Right atrium auricular region (tissue), 2 donors: ENCODE results near the gene KIF17. TPM values are rescaled to one million over a fixed set of nuclear protein-coding genes. Genes with fewer than 3 reads are reported as not detected.

Experiments
- DNase-seq: peaks from one replicate; pipeline ENCODE4 v3.0.0-alpha.2; 2019; ENCODE audit warnings: low spot score
- H3K27ac ChIP-seq, 2 donors: fragments of 200-600 bp; sonication (generic); 1 replicate in 1 of 2; 2 replicates in 1 of 2; pipeline ENCODE4 v1.5.1; 2016 to 2019
- H3K27me3 ChIP-seq, 2 donors: fragments of 200-600 bp; sonication (generic); one replicate each; pipeline versions ENCODE4 v1.5.1 to v1.6.0; 2017 to 2019
- H3K36me3 ChIP-seq: fragments of 200-600 bp; sonication (generic); one replicate; pipeline ENCODE4 v1.5.1; 2016
- H3K4me1 ChIP-seq, 2 donors: fragments of 200-600 bp; sonication (generic); one replicate each; pipeline versions ENCODE4 v1.5.1 to v1.6.0; 2017 to 2019
- H3K4me3 ChIP-seq, 2 donors: fragments of 200-600 bp; sonication (generic); 1 replicate in 1 of 2; 2 replicates in 1 of 2; pipeline ENCODE4 v1.5.1; 2017 to 2019; ENCODE audit warnings: mild to moderate bottlenecking in 1 of 2, moderate library complexity in 1 of 2
- H3K9me3 ChIP-seq, 2 donors: fragments of 200-600 bp; sonication (generic); one replicate each; pipeline ENCODE4 v1.5.1; 2019
- total RNA-seq, 2 donors: library from RNA; depleted of rRNA; stranded (reverse); fragments of >200 nt; gene quantifications; one replicate each; pipeline ENCODE4 v1.1.0, GENCODE V29; 2016
- TF ChIP-seq, protein P1 (sequence below), 2 donors: fragments of 200-600 bp; sonication (generic); IDR thresholded peaks; one replicate each; pipeline ENCODE4 v1.5.1; 2019; ENCODE audit warnings: antibody characterized with exemption in 2 of 2

The KIF17 gene
- total RNA-seq, 2 donors from 2014 or later: 2.6 to 6.0 TPM

DNA sequence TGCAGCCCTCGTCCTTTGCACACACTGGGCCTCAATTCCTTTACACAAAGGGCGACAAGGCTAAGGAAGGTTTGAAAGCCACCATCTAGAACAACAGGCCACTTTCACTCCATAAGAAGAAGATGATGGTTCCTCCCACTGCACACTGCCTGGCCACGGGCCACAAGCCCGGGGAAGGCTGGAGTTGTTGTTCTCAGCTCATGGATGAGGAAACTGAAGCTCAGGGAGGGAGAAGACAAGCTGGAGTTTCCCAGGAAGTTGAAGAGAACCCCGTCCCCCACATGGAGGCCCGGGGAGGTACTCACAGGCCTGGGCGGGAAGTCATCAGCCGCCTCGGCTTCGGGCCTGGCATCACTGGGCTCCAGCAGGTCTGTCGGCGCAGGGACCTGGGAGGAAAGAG is 32.1 kb downstream of the KIF17 start:
- Histone ChIP-seq H3K9me3 (no peaks in the 10 kb centered on the region), H3K27ac (peak overlapping the region; percentile 80), H3K4me3 (no peak overlapping the region), H3K36me3 (no peaks in the 10 kb centered on the region), H3K27me3 (no peaks in the 10 kb centered on the region), H3K4me1 (peaks cover 0 to 21% of the 10 kb centered on the region in 2 donors)
- DNase-seq: no peak
- TF ChIP-seq, protein P1, sequence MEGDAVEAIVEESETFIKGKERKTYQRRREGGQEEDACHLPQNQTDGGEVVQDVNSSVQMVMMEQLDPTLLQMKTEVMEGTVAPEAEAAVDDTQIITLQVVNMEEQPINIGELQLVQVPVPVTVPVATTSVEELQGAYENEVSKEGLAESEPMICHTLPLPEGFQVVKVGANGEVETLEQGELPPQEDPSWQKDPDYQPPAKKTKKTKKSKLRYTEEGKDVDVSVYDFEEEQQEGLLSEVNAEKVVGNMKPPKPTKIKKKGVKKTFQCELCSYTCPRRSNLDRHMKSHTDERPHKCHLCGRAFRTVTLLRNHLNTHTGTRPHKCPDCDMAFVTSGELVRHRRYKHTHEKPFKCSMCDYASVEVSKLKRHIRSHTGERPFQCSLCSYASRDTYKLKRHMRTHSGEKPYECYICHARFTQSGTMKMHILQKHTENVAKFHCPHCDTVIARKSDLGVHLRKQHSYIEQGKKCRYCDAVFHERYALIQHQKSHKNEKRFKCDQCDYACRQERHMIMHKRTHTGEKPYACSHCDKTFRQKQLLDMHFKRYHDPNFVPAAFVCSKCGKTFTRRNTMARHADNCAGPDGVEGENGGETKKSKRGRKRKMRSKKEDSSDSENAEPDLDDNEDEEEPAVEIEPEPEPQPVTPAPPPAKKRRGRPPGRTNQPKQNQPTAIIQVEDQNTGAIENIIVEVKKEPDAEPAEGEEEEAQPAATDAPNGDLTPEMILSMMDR (IDR thresholded peaks at IDR 0.05): no peak

DNA sequence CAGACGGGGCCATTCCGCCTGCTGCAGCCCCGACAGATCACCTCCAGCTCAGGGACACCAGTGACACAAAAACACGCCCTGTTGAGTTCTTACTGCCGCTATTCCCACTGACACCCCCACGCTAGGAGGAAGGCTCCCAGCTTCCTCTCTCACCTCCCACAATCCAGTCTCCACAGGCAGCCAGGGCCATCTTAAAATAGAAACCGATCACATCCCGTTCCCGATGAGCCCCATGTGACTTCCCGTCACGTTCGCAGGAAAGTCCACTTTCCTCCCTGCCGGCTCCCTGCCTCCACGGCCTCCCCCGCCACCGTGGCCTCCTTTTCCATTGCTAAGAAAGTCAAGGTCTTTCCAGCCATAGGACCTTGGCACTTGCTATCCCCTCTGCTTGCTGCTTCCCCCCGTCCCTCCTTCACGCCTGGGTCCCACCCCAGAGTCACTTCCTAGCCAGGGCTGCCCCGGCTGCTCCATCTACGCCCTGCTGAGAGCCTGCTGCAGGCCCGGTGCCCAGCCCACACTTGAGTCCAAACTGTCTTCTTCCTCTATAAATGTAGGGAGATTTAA is 32.6 kb downstream of the KIF17 start:
- peak; percentile 61 for DNase-seq
- H3K27me3 ChIP-seq: no peaks in the 10 kb centered on the region
- no peaks in the 10 kb centered on the region for H3K36me3 ChIP-seq
- H3K4me3 ChIP-seq: peak overlapping the region; percentile 30 to 44
- peaks cover 0 to 21% of the 10 kb centered on the region in 2 donors for H3K4me1 ChIP-seq
- H3K27ac ChIP-seq: peak overlapping the region; percentile 80
- TF ChIP-seq, protein P1 (IDR thresholded peaks at IDR 0.05): no peak
- no peaks in the 10 kb centered on the region for H3K9me3 ChIP-seq

DNA sequence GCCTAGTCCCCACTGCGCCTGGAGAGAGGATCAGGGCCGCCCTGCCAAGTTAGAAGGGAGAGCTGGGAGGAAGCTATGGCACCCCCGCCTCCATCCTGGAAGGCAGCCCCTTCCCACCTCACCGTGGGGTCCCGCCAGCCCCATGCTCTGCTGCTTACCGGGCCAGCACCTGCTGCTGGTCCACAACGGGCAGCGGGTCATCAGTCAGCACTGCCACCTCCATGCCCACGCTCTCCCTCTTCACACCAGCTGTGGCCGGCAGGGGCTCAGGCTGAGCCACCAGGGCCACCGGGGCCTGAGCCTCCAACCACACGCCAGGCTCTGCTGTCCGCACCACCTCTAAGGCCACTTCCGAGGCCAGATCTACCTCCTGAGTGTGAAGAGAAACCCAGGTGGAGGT is 33.2 kb downstream of the KIF17 start:
- Histone ChIP-seq H3K27ac (peak overlapping the region; percentile 80), H3K9me3 (no peaks in the 10 kb centered on the region), H3K4me1 (peaks cover 0 to 21% of the 10 kb centered on the region in 2 donors), H3K36me3 (no peaks in the 10 kb centered on the region), H3K4me3 (peak overlapping the region; percentile 30 to 44), H3K27me3 (no peaks in the 10 kb centered on the region)
- TF ChIP-seq, protein P1 (IDR thresholded peaks at IDR 0.05): no peak
- no peak for DNase-seq

DNA sequence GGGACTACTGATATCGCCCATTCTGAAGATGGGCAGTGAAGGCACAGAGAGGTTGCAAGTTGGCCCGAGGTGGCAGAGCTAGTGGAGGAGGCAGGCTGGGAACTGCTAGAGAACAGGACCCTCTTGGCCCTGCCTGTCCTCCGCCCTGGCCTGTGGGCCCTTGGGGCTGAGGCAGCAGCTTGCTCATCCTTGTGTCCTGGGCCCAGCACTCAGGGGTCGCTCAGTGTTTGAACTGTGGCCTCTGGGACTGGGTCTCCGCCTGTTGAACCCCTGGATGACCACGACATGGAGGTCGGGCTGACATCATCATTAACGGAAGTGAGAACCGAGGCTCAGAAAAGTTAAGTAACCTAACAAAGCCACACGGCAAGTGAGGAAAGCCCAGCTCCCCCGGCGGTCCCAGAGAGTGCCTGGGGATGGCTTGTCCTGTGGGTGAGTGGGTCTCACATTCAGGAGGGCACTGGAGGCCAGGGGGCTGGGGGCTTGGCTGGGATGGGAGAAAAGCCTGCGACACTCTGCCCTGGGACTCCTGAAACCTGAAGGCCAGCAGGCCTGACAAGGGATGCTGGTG is 33.7 kb downstream of the KIF17 start:
- TF ChIP-seq, protein P1 (IDR thresholded peaks at IDR 0.05): no peak
- no peak for DNase-seq
- no peaks in the 10 kb centered on the region for H3K27me3 ChIP-seq
- peaks cover 0 to 21% of the 10 kb centered on the region in 2 donors for H3K4me1 ChIP-seq
- H3K4me3 ChIP-seq: peak overlapping the region; percentile 30 to 44
- no peaks in the 10 kb centered on the region for H3K36me3 ChIP-seq
- H3K27ac ChIP-seq: peak overlapping the region; percentile 80
- H3K9me3 ChIP-seq: no peaks in the 10 kb centered on the region

DNA sequence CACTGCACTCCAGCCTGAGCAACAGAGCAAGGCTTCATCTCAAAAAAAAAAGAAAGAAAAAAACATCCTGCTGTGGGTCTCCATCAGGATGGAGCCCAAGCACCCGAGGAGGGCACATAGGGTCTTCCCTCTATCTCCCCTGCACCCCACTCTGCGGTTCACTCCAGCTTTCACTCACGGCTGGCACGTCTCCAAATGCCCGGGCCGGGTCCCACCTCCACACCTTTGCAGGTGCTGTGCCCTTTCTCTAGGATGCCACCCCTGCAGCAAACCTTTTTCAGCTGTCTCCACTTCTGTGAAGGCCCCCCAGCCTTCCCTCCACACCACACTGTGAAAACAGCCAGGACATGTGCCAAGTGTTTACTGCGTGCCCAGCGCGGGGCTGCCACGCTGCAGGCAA is 34.2 kb downstream of the KIF17 start:
- Histone ChIP-seq H3K4me1 (peaks cover 0 to 21% of the 10 kb centered on the region in 2 donors), H3K27ac (peak overlapping the region in 1 of 2 donors; percentile 80), H3K27me3 (no peaks in the 10 kb centered on the region), H3K9me3 (no peaks in the 10 kb centered on the region), H3K36me3 (no peaks in the 10 kb centered on the region), H3K4me3 (peak overlapping the region in 1 of 2 donors; percentile 44)
- DNase-seq: no peak
- TF ChIP-seq, protein P1 (IDR thresholded peaks at IDR 0.05): no peak
